ENCODE measurements around the gene REV1.

- TF ChIP-seq POLR2A (IDR thresholded peaks at IDR 0.05) (no peak), CTCF (IDR thresholded peaks at IDR 0.05) (no peak)
These were observed 16.2 kb downstream of the REV1 start for GRCh38 chr2:99473518-99474083.

Data from thyroid gland (tissue), 4 donors.